SK-N-SH treated with all-trans-retinoic acid at 6 μM for 48 hours (cell line): ENCODE measurements around the gene C15orf40.
A peak's percentile ranks its signal among the peaks of the same experiment; 100 is the strongest.

Experiments
- ATAC-seq: fragments of 200-7000 bp; cut with Tn5 transposase; 3 replicates; pipeline ENCODE4 v1.9.1; 2020; ENCODE audit warnings: mild to moderate bottlenecking, moderate library complexity
- BACH2 ChIP-seq: fragments of 250-450 bp; sonication (Bioruptor Pico); IDR thresholded peaks from 2 replicates; pipeline ENCODE4 v1.9.0; 2021; ENCODE audit warnings: mild to moderate bottlenecking, borderline replicate concordance
- CSDC2 ChIP-seq: fragments of 250-450 bp; sonication (Bioruptor Pico); IDR thresholded peaks from 2 replicates; pipeline ENCODE4 v1.5.0; 2020; ENCODE audit warnings: mild to moderate bottlenecking, moderate library complexity
- ESRRG ChIP-seq: fragments of 250-450 bp; sonication (Bioruptor Pico); IDR thresholded peaks from 2 replicates; pipeline ENCODE4 v1.6.1; 2021; ENCODE audit warnings: mild to moderate bottlenecking
- GLIS3 ChIP-seq: fragments of 250-450 bp; sonication (Bioruptor Pico); IDR thresholded peaks from 2 replicates; pipeline ENCODE4 v1.5.0; 2020; ENCODE audit warnings: mild to moderate bottlenecking, moderate library complexity
- ISL1 ChIP-seq: fragments of 250-450 bp; sonication (Bioruptor Pico); IDR thresholded peaks from 2 replicates; pipeline ENCODE4 v2.1.2; 2022; ENCODE audit warnings: mild to moderate bottlenecking, moderate library complexity
- OSR1 ChIP-seq: fragments of 250-450 bp; sonication (Bioruptor Pico); IDR thresholded peaks from 2 replicates; pipeline ENCODE4 v1.8.0; 2022; ENCODE audit warnings: moderate library complexity, mild to moderate bottlenecking, inconsistent platforms
- PATZ1 ChIP-seq: fragments of 250-450 bp; sonication (Bioruptor Pico); IDR thresholded peaks from 2 replicates; pipeline ENCODE4 v1.8.0; 2020; ENCODE audit warnings: mild to moderate bottlenecking, moderate library complexity, borderline replicate concordance
- POU6F1 ChIP-seq: fragments of 250-450 bp; sonication (Bioruptor Pico); IDR thresholded peaks from 2 replicates; pipeline ENCODE4 v1.8.0; 2021; ENCODE audit warnings: low read depth, mild to moderate bottlenecking, moderate library complexity, borderline replicate concordance
- PPARA ChIP-seq: fragments of 250-450 bp; sonication (Bioruptor Pico); IDR thresholded peaks from 2 replicates; pipeline ENCODE4 v1.5.0; 2020; ENCODE audit warnings: mild to moderate bottlenecking, borderline replicate concordance
- RARB ChIP-seq: fragments of 250-450 bp; sonication (Bioruptor Pico); IDR thresholded peaks from 2 replicates; pipeline ENCODE4 v1.8.0; 2021; ENCODE audit warnings: mild to moderate bottlenecking, moderate library complexity
- SNAI2 ChIP-seq: fragments of 250-450 bp; sonication (Bioruptor Pico); IDR thresholded peaks from 2 replicates; pipeline ENCODE4 v1.5.0; 2020; ENCODE audit warnings: mild to moderate bottlenecking, moderate library complexity
- TCF4 ChIP-seq: fragments of 250-450 bp; sonication (Bioruptor Pico); IDR thresholded peaks from 2 replicates; pipeline ENCODE4 v1.8.0; 2021; ENCODE audit warnings: mild to moderate bottlenecking, moderate library complexity, borderline replicate concordance
- TOX ChIP-seq: fragments of 250-450 bp; sonication (Bioruptor Pico); IDR thresholded peaks from 2 replicates; pipeline ENCODE4 v1.8.0; 2021; ENCODE audit warnings: mild to moderate bottlenecking, moderate library complexity, borderline replicate concordance
- ZC3H10 ChIP-seq: fragments of 250-450 bp; sonication (Bioruptor Pico); IDR thresholded peaks from 2 replicates; pipeline ENCODE4 v1.5.1; 2021; ENCODE audit warnings: mild to moderate bottlenecking, moderate library complexity
- ZFP3 ChIP-seq: fragments of 250-450 bp; sonication (Bioruptor Pico); IDR thresholded peaks from 2 replicates; pipeline ENCODE4 v1.5.0; 2020; ENCODE audit warnings: mild to moderate bottlenecking, moderate library complexity
- ZFP30 ChIP-seq: fragments of 450-650 bp; formaldehyde crosslinking; IDR thresholded peaks from 2 replicates; pipeline ENCODE4 v1.5.0; 2022; ENCODE audit warnings: mild to moderate bottlenecking, moderate library complexity
- ZNF565 ChIP-seq: fragments of 450-650 bp; formaldehyde crosslinking; conservative IDR thresholded peaks from 2 replicates; pipeline ENCODE4 v1.5.0; 2020; ENCODE audit warnings: low read depth, mild to moderate bottlenecking, moderate library complexity
- ZNF70 ChIP-seq: fragments of 450-650 bp; formaldehyde crosslinking; IDR thresholded peaks from 2 replicates; pipeline ENCODE4 v1.5.0; 2020; ENCODE audit warnings: mild to moderate bottlenecking, moderate library complexity
- ZNF8 ChIP-seq: fragments of 450-650 bp; formaldehyde crosslinking; IDR thresholded peaks from 2 replicates; pipeline ENCODE4 v1.5.0; 2020; ENCODE audit warnings: mild to moderate bottlenecking, moderate library complexity
- TF ChIP-seq, protein P1 (sequence below): fragments of 250-450 bp; sonication (Bioruptor Pico); IDR thresholded peaks from 2 replicates; pipeline ENCODE4 v1.5.0; 2020; ENCODE audit warnings: mild to moderate bottlenecking, moderate library complexity
- TF ChIP-seq, protein P2 (sequence below): fragments of 250-450 bp; sonication (Bioruptor Pico); IDR thresholded peaks from 2 replicates; pipeline ENCODE4 v1.5.1; 2020; ENCODE audit warnings: low read depth, mild to moderate bottlenecking, moderate library complexity

The C15orf40 gene

GRCh38 chr15:83010709-83011270, 649 bp downstream of the C15orf40 start:
- TF ChIP-seq ZFP3 (no peak), GLIS3 (CRISPR knock-in tag) (no peak), ISL1 (CRISPR knock-in tag) (no peak), ZC3H10 (no peak), ZNF70 (CRISPR knock-in tag) (0 out of 2 replicates have a peak, but pooled peaks have one; percentile 20), TOX (CRISPR knock-in tag) (no peak)
- peak; percentile 90 for ATAC-seq

DNA sequence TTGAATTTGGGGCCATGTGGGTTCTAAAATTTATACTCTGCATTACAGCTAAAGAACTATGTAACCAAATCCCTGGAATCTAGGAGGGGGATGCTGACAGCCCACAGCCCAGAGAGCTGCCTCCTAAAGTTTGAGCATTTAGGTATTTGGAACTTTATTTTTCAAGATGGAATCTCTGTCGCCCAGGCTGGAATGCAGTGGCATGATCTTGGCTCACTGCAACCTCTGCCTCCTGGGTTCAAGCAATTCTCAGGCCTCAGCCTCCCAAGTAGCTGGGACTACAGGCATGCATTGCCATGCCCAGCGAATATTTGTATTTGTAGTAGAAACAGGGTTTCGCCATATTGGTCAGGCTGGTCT, 10.8 kb downstream of the C15orf40 start:
- ATAC-seq: peak; percentile 50

DNA sequence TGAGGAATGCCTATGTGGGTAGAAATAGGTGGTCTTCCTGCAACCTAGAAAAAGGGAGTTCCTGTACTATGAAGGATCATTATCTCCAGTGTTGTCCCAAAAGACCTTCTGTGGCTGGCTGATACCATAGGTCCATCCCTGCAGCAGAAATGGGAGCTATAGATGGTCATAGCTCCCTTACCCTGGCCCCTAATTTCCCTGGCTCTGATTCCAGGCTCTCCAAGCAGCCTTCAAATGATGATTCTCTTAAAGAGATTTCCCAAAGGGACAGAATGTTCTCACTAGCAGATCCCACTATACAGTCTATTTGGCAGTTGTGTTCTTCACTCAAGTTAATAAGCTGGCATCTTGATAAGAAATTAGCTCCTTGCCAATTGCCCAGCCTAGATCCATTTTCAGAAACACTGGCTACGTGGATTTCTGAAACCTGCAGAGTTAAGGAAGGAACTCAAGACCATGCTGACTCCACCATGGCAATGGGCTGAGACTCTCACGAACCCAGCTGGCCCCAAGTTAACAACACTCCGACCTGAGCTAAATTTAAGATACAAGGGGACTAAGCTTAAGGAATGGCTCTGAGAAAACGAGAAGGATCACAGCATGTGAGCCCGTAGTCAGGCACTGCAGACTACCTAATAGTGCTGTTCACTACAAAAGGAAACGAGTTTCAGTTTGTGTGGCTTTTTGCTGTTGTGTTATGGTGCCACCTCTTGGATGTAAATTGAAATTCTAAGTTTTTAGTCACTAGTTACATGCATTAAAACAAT, 11.4 kb downstream of the C15orf40 start:
- ATAC-seq: peak; percentile 93
- TF ChIP-seq OSR1 (CRISPR knock-in tag): no peak
- TF ChIP-seq, protein P1, sequence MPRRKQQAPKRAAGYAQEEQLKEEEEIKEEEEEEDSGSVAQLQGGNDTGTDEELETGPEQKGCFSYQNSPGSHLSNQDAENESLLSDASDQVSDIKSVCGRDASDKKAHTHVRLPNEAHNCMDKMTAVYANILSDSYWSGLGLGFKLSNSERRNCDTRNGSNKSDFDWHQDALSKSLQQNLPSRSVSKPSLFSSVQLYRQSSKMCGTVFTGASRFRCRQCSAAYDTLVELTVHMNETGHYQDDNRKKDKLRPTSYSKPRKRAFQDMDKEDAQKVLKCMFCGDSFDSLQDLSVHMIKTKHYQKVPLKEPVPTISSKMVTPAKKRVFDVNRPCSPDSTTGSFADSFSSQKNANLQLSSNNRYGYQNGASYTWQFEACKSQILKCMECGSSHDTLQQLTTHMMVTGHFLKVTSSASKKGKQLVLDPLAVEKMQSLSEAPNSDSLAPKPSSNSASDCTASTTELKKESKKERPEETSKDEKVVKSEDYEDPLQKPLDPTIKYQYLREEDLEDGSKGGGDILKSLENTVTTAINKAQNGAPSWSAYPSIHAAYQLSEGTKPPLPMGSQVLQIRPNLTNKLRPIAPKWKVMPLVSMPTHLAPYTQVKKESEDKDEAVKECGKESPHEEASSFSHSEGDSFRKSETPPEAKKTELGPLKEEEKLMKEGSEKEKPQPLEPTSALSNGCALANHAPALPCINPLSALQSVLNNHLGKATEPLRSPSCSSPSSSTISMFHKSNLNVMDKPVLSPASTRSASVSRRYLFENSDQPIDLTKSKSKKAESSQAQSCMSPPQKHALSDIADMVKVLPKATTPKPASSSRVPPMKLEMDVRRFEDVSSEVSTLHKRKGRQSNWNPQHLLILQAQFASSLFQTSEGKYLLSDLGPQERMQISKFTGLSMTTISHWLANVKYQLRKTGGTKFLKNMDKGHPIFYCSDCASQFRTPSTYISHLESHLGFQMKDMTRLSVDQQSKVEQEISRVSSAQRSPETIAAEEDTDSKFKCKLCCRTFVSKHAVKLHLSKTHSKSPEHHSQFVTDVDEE (CRISPR knock-in tag): no peak
- TF ChIP-seq ESRRG (CRISPR knock-in tag): no peak
- TF ChIP-seq ZFP3: no peak
- no peak for TF ChIP-seq ZFP30 (CRISPR knock-in tag)
- TF ChIP-seq BACH2 (CRISPR knock-in tag): no peak
- TF ChIP-seq TOX (CRISPR knock-in tag): no peak
- no peak for TF ChIP-seq ZNF70 (CRISPR knock-in tag)
- TF ChIP-seq CSDC2: no peak
- TF ChIP-seq SNAI2: no peak
- no peak for TF ChIP-seq RARB (CRISPR knock-in tag)
- no peak for TF ChIP-seq POU6F1
- TF ChIP-seq GLIS3 (CRISPR knock-in tag): no peak
- TF ChIP-seq, protein P2, sequence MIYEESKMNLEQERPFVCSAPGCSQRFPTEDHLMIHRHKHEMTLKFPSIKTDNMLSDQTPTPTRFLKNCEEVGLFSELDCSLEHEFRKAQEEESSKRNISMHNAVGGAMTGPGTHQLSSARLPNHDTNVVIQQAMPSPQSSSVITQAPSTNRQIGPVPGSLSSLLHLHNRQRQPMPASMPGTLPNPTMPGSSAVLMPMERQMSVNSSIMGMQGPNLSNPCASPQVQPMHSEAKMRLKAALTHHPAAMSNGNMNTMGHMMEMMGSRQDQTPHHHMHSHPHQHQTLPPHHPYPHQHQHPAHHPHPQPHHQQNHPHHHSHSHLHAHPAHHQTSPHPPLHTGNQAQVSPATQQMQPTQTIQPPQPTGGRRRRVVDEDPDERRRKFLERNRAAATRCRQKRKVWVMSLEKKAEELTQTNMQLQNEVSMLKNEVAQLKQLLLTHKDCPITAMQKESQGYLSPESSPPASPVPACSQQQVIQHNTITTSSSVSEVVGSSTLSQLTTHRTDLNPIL: no peak
- TF ChIP-seq ZNF565 (CRISPR knock-in tag): no peak
- no peak for TF ChIP-seq ISL1 (CRISPR knock-in tag)
- TF ChIP-seq ZC3H10: no peak

DNA sequence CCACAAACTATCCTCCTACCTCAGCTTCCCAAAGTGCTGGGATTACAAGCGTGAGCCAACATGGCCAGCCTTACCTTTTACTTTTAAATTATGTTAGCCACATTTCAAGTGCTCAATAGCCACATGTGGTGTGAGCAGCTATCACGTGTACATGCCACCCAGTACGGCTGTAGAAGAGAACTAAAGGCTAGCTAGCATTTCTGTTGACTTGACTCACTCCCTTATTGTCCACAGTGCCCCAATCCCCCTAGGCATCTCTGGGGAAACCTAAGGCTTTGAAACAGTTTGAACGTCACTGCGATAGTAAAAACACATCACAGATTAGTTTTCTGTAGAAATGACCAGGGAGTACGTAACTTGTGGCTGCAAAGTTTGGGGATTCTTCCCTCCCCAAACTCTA, 12.0 kb downstream of the C15orf40 start:
- no peak for ATAC-seq
- no peak for TF ChIP-seq POU6F1
- no peak for TF ChIP-seq ZC3H10
- no peak for TF ChIP-seq ZNF70 (CRISPR knock-in tag)
- TF ChIP-seq ESRRG (CRISPR knock-in tag): no peak
- TF ChIP-seq TOX (CRISPR knock-in tag): no peak
- TF ChIP-seq PATZ1 (CRISPR knock-in tag): no peak
- TF ChIP-seq CSDC2: no peak
- TF ChIP-seq, protein P2: no peak
- no peak for TF ChIP-seq PPARA (CRISPR knock-in tag)
- no peak for TF ChIP-seq RARB (CRISPR knock-in tag)
- no peak for TF ChIP-seq ZFP3
- TF ChIP-seq ZFP30 (CRISPR knock-in tag): no peak
- no peak for TF ChIP-seq TCF4
- no peak for TF ChIP-seq ZNF8 (CRISPR knock-in tag)
- no peak for TF ChIP-seq SNAI2
- no peak for TF ChIP-seq OSR1 (CRISPR knock-in tag)
- no peak for TF ChIP-seq BACH2 (CRISPR knock-in tag)
- no peak for TF ChIP-seq ISL1 (CRISPR knock-in tag)
